GM23338 (cell line): ENCODE results near the gene SFN.

Source experiments
- CREB1 ChIP-seq: fragments of 250-450 bp; sonication (Bioruptor Pico); IDR thresholded peaks from 2 replicates; pipeline ENCODE4 v1.5.0; 2020; ENCODE audit warnings: low read depth, mild to moderate bottlenecking, moderate library complexity
- EZH2 ChIP-seq: fragments of 200-600 bp; sonication (generic); IDR thresholded peaks from one replicate; pipeline ENCODE4 v1.8.0; 2017; ENCODE audit warnings: antibody characterized with exemption, mild to moderate bottlenecking, low read depth; ENCODE audit not compliant: unreplicated experiment
- POLR2AphosphoS5 ChIP-seq: IDR thresholded peaks from 2 replicates; pipeline ENCODE4 v1.6.1; 2016; ENCODE audit warnings: antibody characterized with exemption, low read depth
- STAT1 ChIP-seq: IDR thresholded peaks from one replicate; pipeline ENCODE4 v1.6.1; 2016; ENCODE audit warnings: antibody characterized with exemption; ENCODE audit not compliant: unreplicated experiment
- ZNF331 ChIP-seq: fragments of 250-450 bp; sonication (Bioruptor Pico); IDR thresholded peaks from 2 replicates; pipeline ENCODE4 v1.5.0; 2020; ENCODE audit warnings: low read depth, mild to moderate bottlenecking, moderate library complexity
- TF ChIP-seq, protein P1 (sequence below), 2 experiments: fragments of 200-600 bp in 1 of 2; sonication (generic) in 1 of 2; conservative IDR thresholded peaks; 2 replicates each; pipeline versions ENCODE4 v1.5.1 to v1.6.1; 2016 to 2017; ENCODE audit warnings: antibody characterized with exemption in 2 of 2, low read depth in 2 of 2, mild to moderate bottlenecking in 2 of 2, moderate library complexity in 1 of 2

DNA sequence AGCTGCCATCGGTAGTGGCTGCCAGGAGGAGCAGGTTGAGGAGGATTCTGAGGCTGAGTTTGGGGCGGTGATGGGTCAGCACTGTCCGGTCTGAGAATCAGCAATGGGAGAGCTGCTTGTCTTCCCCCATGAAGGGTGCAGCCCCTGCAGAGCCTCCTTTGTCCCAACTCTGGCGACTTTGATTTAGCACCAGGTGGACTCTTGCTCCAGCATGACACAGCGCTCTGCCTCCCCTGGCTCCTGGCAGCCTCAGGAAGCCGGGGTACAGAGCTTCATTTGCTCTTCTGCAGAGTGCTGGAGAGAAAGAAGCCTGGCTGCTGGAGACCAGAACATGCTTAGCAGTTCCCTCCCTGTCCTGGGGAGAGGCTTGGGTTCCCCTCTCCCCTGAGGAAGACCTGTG is 23.2 kb upstream of the SFN start:
- TF ChIP-seq, protein P1, sequence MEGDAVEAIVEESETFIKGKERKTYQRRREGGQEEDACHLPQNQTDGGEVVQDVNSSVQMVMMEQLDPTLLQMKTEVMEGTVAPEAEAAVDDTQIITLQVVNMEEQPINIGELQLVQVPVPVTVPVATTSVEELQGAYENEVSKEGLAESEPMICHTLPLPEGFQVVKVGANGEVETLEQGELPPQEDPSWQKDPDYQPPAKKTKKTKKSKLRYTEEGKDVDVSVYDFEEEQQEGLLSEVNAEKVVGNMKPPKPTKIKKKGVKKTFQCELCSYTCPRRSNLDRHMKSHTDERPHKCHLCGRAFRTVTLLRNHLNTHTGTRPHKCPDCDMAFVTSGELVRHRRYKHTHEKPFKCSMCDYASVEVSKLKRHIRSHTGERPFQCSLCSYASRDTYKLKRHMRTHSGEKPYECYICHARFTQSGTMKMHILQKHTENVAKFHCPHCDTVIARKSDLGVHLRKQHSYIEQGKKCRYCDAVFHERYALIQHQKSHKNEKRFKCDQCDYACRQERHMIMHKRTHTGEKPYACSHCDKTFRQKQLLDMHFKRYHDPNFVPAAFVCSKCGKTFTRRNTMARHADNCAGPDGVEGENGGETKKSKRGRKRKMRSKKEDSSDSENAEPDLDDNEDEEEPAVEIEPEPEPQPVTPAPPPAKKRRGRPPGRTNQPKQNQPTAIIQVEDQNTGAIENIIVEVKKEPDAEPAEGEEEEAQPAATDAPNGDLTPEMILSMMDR (conservative IDR thresholded peaks at IDR 0.05; ENCODE audit: low read depth in 2 of 2), result no peak
- no peak for TF ChIP-seq EZH2
- TF ChIP-seq STAT1, result no peak
- no peak for TF ChIP-seq ZNF331 (CRISPR knock-in tag)
- no peak for TF ChIP-seq POLR2AphosphoS5
- no peak for TF ChIP-seq CREB1 (CRISPR knock-in tag)
